ENCODE data around the gene PTPRT. TPM values are rescaled to one million over a fixed set of nuclear protein-coding genes. Genes with fewer than 3 reads are reported as not detected.

The PTPRT gene
- total RNA-seq, 2 experiments from 2014 or later, result not detected

DNA sequence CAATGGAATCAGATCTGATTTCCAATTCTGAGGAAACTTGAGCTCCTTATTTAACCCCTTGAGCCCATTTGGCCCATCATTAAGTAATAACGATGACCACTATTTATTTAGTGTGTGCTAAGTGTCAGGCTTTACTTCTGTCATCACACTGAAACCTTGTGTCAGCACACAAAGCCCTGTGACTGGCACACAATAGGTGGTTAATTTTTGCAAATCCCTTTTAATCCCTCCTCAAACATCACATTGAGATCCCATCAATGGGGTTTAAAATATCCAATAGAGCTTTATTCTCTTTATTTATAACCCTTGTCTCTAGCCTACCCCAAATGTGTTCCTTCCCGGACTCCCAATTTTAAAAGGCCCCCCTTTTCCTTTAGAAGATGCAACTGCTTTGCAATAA is 914.7 kb downstream of the PTPRT start:
- ChIA-PET POLR2A (interaction anchor here (0.6 kb wide), 1 partner anchor 98 kb away, joined by 3 read pairs; no protein-coding TSS in a partner anchor), CTCF (no interaction called here)
- peaks cover 2% of the 10 kb centered on the region for H3K27me3 Mint-ChIP-seq
- TF ChIP-seq, protein P1, sequence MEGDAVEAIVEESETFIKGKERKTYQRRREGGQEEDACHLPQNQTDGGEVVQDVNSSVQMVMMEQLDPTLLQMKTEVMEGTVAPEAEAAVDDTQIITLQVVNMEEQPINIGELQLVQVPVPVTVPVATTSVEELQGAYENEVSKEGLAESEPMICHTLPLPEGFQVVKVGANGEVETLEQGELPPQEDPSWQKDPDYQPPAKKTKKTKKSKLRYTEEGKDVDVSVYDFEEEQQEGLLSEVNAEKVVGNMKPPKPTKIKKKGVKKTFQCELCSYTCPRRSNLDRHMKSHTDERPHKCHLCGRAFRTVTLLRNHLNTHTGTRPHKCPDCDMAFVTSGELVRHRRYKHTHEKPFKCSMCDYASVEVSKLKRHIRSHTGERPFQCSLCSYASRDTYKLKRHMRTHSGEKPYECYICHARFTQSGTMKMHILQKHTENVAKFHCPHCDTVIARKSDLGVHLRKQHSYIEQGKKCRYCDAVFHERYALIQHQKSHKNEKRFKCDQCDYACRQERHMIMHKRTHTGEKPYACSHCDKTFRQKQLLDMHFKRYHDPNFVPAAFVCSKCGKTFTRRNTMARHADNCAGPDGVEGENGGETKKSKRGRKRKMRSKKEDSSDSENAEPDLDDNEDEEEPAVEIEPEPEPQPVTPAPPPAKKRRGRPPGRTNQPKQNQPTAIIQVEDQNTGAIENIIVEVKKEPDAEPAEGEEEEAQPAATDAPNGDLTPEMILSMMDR (IDR thresholded peaks at IDR 0.05), result no peak
- ATAC-seq (no peak), DNase-seq (no peak)
- H3K9me3 Mint-ChIP-seq, result peaks cover 2% of the 10 kb centered on the region
- H3K36me3 Mint-ChIP-seq (ENCODE audit: low read depth), result no peaks in the 10 kb centered on the region
- intact Hi-C loops (cut with micrococcal nuclease), result no loop called here
- H3K27ac Mint-ChIP-seq, result no peak overlapping the region
- no peak overlapping the region for H3K4me3 Mint-ChIP-seq
- H3K4me1 Mint-ChIP-seq (ENCODE audit: low read depth), result no peaks in the 10 kb centered on the region

DNA sequence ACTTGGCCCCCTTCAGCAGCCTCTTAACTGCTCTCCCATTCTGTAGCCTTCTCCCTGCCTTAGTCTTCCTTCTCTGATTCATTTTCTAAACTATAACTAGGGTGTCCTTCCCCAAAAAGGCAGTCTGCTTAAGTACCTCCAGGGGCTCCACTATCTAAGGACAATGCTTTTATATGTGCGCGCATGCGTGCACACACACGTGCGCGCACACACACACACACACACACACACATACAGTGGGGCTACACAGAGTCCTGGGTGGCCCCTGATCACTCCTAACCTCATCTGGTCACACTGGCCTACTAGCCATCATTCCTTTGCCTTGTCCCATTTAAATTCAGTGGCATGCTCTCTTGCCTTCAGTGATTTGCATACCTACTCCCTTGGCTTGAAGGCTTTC is 917.2 kb downstream of the PTPRT start:
- Mint-ChIP-seq H3K27me3 (peaks cover 2% of the 10 kb centered on the region), H3K9me3 (no peaks in the 10 kb centered on the region), H3K4me1 (ENCODE audit: low read depth) (no peaks in the 10 kb centered on the region), H3K27ac (no peak overlapping the region), H3K36me3 (ENCODE audit: low read depth) (no peaks in the 10 kb centered on the region), H3K4me3 (no peak overlapping the region)
- ChIA-PET POLR2A (no interaction called here), CTCF (no interaction called here)
- TF ChIP-seq, protein P1 (IDR thresholded peaks at IDR 0.05), result no peak
- DNase-seq (no peak), ATAC-seq (no peak)
- intact Hi-C loops (cut with micrococcal nuclease), result no loop called here

DNA sequence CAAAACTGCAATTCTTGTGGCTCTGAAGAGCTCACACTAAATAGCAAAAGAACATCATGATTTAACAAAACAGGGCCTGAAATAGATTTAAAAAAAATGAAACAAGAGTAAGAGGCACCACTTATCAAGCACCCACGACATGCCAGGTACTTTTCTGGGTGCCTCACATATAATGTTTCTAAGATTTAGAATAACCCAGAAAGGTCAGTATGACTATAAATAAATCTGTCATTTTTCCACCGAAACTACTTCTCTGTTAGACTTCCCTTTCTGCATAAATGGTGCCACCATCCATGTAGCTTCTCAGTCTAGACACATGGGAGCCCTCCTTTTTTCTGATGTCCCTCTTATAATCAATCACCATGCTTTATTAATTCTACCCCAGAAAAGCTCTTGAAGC is 919.2 kb downstream of the PTPRT start:
- CTCF ChIA-PET, result no interaction called here
- intact Hi-C loops (cut with micrococcal nuclease), result no loop called here
- ATAC-seq (no peak), DNase-seq (no peak)
- H3K4me1 Mint-ChIP-seq (ENCODE audit: low read depth), result no peaks in the 10 kb centered on the region
- TF ChIP-seq, protein P1 (IDR thresholded peaks at IDR 0.05), result no peak
- peaks cover 2% of the 10 kb centered on the region for H3K27me3 Mint-ChIP-seq
- H3K36me3 Mint-ChIP-seq (ENCODE audit: low read depth), result no peaks in the 10 kb centered on the region
- no peak overlapping the region for H3K4me3 Mint-ChIP-seq
- POLR2A ChIA-PET, result no interaction called here
- H3K9me3 Mint-ChIP-seq, result no peaks in the 10 kb centered on the region
- no peak overlapping the region for H3K27ac Mint-ChIP-seq

DNA sequence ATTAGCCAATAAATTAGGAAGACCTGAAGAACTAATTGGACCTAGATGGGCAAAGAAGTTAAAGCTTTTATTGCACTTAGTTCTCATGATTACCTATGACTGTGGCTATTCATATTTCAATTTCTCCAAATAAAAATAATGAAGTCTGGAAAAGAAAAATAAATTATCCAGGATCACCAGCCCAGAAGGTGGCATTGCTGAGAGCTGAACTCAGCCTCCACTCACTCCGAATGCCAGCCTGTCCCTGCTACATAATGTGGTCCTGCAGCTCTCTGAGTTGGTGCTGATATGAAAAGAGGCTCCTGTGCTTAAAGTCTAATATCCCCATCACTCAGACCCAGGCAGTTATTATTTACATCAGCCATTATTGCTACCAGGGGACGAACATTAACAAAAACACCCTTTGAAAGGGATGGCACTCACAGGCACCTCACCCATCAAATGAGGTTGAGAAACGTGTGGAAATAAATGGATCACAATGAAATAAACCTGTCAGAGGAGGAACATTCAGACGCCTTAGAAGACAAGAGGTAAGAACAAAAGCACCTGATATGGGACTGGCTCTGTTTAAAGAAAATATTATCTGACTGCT is 921.8 kb downstream of the PTPRT start:
- ATAC-seq (no peak), DNase-seq (no peak)
- POLR2A ChIA-PET, result no interaction called here
- no peaks in the 10 kb centered on the region for H3K4me1 Mint-ChIP-seq (ENCODE audit: low read depth)
- intact Hi-C loops (cut with micrococcal nuclease), result no loop called here
- no peaks in the 10 kb centered on the region for H3K36me3 Mint-ChIP-seq (ENCODE audit: low read depth)
- H3K27ac Mint-ChIP-seq, result no peak overlapping the region
- H3K9me3 Mint-ChIP-seq, result no peaks in the 10 kb centered on the region
- TF ChIP-seq, protein P1 (IDR thresholded peaks at IDR 0.05), result no peak
- H3K4me3 Mint-ChIP-seq, result no peak overlapping the region
- no peaks in the 10 kb centered on the region for H3K27me3 Mint-ChIP-seq
- CTCF ChIA-PET, result no interaction called here

DNA sequence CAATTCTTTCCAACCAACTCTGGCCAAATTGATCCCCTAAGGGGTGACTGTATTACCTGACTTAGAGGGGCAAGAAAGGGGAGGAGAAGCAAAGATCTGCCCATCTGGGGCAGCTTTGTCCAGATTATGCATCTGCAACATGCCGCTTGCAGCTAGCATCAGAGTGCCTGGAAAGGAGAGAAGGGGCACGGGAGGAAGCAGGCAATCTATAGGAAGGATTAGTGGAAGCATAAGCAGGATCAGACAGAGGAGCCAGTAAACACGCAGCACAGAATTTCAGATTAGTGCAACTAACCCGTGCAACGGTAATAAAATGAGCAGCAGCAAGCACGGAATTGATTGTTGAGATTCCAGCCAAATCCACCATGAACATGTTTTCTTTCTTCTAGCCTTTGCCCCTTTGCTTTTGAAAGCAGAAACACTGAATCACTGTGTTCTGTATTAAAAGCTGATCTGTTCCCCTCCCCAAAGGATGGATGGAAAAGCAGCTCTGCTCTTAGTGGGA is 927.9 kb downstream of the PTPRT start:
- ChIA-PET CTCF (no interaction called here), POLR2A (no interaction called here)
- DNase-seq, result no peak
- TF ChIP-seq, protein P1 (IDR thresholded peaks at IDR 0.05), result no peak
- intact Hi-C loops (cut with micrococcal nuclease), result no loop called here
- Mint-ChIP-seq H3K4me3 (no peak overlapping the region), H3K27ac (no peak overlapping the region), H3K27me3 (no peaks in the 10 kb centered on the region), H3K4me1 (ENCODE audit: low read depth) (no peaks in the 10 kb centered on the region), H3K36me3 (ENCODE audit: low read depth) (no peaks in the 10 kb centered on the region), H3K9me3 (no peaks in the 10 kb centered on the region)
- no peak for ATAC-seq

Measured in activated CD8-positive, alpha-beta T cell treated with anti-CD3 and anti-CD28 coated beads for 36 hours (primary cell).